Motor neuron (in vitro differentiated cells): ENCODE results near the gene RTP2. TPM values are rescaled to one million over a fixed set of nuclear protein-coding genes. Genes with fewer than 3 reads are reported as not detected.

ENCODE experiments used
- ATAC-seq, 8 experiments: fragments of 200-7000 bp; cut with Tn5 transposase; replicated peaks in 6 of 8; 2 replicates each; pipeline ENCODE4 v1.8.0; 2021; ENCODE audit warnings: mild to moderate bottlenecking in 8 of 8, moderate library complexity in 8 of 8
- H3K27ac ChIP-seq, 2 donors: fragments of 250-450 bp; sonication (Bioruptor Pico); 2 replicates each; pipeline ENCODE4 v1.9.0; 2021; ENCODE audit warnings: antibody characterized with exemption in 2 of 2, mild to moderate bottlenecking in 2 of 2, moderate library complexity in 1 of 2
- H3K4me1 ChIP-seq, 2 donors: fragments of 250-450 bp; sonication (Bioruptor Pico); replicated peaks in 1 of 2; 2 replicates each; pipeline ENCODE4 v1.6.1; 2021; ENCODE audit warnings: antibody characterized with exemption in 2 of 2, mild to moderate bottlenecking in 2 of 2, moderate library complexity in 1 of 2
- H3K4me3 ChIP-seq, 5 donors: fragments of 250-450 bp; sonication (Bioruptor Pico); 2 replicates each; pipeline ENCODE4 v1.9.0; 2021; ENCODE audit warnings: antibody characterized with exemption in 5 of 5, mild to moderate bottlenecking in 5 of 5, moderate library complexity in 4 of 5
- WGBS, 10 experiments: fragments of 450-650 bp; shearing (Covaris generic); methylation state at CpG; one replicate each; pipeline ENCODE4 v1.0.0; 2022; 5-methylcytosine and 5-hydroxymethylcytosine counted together
- in situ Hi-C, 9 experiments: fragments of 400-800 bp; cut with MboI; loops; one replicate each; pipeline ENCODE4 v1.15.0; 2021; ENCODE audit warnings: low sequenced_read_pairs in 9 of 9, low pct_unique_long_range_greater_than_20kb in 2 of 9; ENCODE audit not compliant: unreplicated experiment in 9 of 9
- total RNA-seq, 8 experiments: library from RNA; unstranded; fragments of 300-600 nt; gene quantifications; 2 replicates each; pipeline versions ENCODE4 v1.2.3 to v1.2.4, GENCODE V29; 2022

Gene RTP2
- total RNA-seq, 8 experiments from 2014 or later = 0.33 TPM; not detected in 7

DNA sequence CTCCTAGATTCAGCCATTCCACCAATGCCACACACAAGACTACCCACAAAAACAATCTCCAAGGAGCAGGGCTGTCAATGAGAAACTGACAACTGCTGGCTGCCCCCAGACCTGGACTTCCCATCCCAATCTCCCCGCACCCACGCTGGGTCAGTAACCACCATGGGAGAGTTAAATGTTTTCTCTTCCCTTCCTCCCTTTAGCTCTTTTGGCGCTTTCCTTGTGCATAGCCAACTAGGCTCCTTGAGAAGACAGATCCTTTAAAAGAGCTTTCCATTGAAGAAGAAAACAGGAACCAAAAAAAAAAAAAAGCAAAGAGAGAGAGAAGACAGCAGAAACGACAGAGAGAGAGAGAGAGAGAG is 34.6 kb upstream of the RTP2 start:
- Histone ChIP-seq H3K27ac (no peak overlapping the region), H3K4me3 (peak overlapping the region in 1 of 5 donors; percentile 47), H3K4me1 (peaks cover 3 to 6% of the 10 kb centered on the region in 2 donors)
- in situ Hi-C loops = loop anchor here (10.0 to 25.0 kb wide), 7 partner anchors 425 to 1500 kb away; partner anchors contain the start of genes LPP (in 1 of the 9) and TPRG1 (in 1 of the 9)
- no peak for ATAC-seq
- 0 to 84% (median 48%) methylated on average over 1 to 4 of the region's 4 CpGs for WGBS, 10 experiments

DNA sequence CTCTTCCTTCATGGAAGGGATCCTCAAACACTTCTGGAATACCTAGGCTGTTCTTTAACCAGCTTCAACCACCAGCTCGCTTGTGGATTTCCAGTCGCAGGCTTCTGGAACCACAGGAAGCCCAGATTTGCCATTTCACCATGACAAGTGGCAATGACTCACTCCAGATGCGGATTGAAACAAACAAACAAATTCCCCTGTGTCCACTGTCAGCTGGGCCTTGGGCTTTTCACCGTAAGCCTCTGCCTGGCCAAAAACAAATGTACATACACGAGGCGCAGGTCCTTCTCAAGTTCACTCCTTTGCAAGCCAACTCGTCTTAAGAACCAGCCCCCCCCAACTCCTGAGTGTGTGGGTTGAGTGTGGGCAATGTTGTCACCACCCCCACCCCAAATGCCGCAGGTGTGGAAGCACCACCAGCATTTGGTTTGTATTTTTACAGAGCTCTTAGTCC is 34.1 kb upstream of the RTP2 start:
- peaks cover 3 to 6% of the 10 kb centered on the region in 2 donors for H3K4me1 ChIP-seq
- in situ Hi-C loops = loop anchor here (10.0 to 25.0 kb wide), 7 partner anchors 426 to 1501 kb away; partner anchors contain the start of genes LPP (in 1 of the 9) and TPRG1 (in 1 of the 9)
- ATAC-seq = no peak
- no peak overlapping the region for H3K27ac ChIP-seq
- H3K4me3 ChIP-seq = no peak overlapping the region
- WGBS, 10 experiments = 42 to 100% (median 80%) methylated on average over 1 to 3 of the region's 8 CpGs; no CpG with 5 or more reads in 1 of the 10 experiments

DNA sequence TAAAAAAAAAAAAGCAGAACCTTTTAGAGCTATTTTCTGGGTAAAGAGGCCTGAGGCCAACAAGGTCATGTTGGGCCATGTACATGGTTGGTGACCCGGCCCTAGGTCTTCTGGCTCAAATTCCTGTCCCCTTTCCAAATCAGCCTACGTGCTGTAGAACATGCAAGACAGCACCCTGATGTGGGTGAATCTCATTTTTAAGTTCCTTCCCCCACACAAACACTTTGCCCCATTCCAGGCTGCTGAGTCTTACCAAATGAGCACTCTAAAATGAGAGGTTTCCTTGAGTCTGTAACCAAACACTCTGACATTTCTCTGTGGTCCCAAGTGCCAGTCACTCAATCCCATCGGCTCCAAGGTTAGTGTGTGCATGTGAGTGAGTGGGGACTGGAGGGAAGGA is 33.5 kb upstream of the RTP2 start:
- in situ Hi-C loops = loop anchor here (10.0 to 25.0 kb wide), 7 partner anchors 426 to 1501 kb away; partner anchors contain the start of genes LPP (in 1 of the 9) and TPRG1 (in 1 of the 9)
- ATAC-seq = no peak

DNA sequence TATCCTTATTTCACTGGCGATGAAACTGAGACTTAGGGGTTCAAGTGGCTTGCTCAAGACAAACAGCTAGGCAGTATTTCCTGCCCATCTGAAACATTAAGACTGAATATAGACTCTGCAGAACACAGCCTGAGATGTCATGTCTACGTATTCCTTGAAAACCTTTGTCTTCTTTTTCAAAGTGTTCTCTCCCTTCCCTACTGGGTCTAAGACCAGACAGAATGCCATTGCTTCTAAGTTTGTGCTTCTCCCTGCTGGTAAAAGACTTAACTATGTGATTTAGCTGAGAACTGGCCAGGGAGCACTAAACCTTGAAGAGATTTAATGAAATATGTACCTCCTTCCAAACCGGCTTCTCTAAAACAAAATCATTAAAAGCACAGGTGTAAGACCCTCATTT is 33.0 kb upstream of the RTP2 start:
- in situ Hi-C loops = loop anchor here (10.0 to 25.0 kb wide), 7 partner anchors 427 to 1502 kb away; partner anchors contain the start of genes LPP (in 1 of the 9) and TPRG1 (in 1 of the 9)
- ATAC-seq = no peak
- no peak overlapping the region for H3K27ac ChIP-seq

More for the DNA sequence above, 33.5 kb upstream of the RTP2 start:
- Histone ChIP-seq H3K4me3 (no peak overlapping the region), H3K4me1 (peaks cover 3 to 6% of the 10 kb centered on the region in 2 donors), H3K27ac (no peak overlapping the region)
- 67 to 100% (median 90%) methylated on average over 1 to 3 of the region's 3 CpGs; no CpG with 5 or more reads in 4 of the 10 experiments for WGBS, 10 experiments

DNA sequence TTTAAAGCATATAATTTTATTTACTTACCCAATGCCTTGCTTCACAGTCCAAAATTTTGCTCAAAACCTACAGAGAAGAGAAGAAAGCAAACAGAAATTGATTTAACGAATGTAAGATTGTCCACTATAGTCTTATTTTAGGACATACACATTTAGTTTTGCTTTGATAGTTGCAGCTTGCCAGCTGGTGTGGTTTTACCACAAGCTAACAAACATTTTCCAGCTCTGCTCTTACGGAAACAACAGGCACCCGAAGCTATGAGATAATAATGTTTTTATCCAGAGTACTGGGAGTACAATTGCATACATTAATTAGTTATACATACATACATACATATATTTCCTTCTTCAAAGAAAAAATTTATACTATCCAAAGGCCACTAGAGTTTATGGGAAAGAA is 32.5 kb upstream of the RTP2 start:
- ATAC-seq = no peak
- 59 to 100% (median 93%) methylated on average over 1 to 3 of the region's 3 CpGs; no CpG with 5 or more reads in 1 of the 10 experiments for WGBS, 10 experiments
- no peak overlapping the region for H3K4me3 ChIP-seq
- H3K4me1 ChIP-seq = peaks cover 0 to 3% of the 10 kb centered on the region in 2 donors
- in situ Hi-C loops = loop anchor here (10.0 to 25.0 kb wide), 7 partner anchors 427 to 1502 kb away; partner anchors contain the start of genes LPP (in 1 of the 9) and TPRG1 (in 1 of the 9)
- H3K27ac ChIP-seq = no peak overlapping the region

More for the DNA sequence above, 33.0 kb upstream of the RTP2 start:
- H3K4me3 ChIP-seq = no peak overlapping the region
- H3K4me1 ChIP-seq = peaks cover 2 to 3% of the 10 kb centered on the region in 2 donors
- 79 to 100% (median 94%) methylated on average over 2 to 3 of the region's 3 CpGs for WGBS, 10 experiments

DNA sequence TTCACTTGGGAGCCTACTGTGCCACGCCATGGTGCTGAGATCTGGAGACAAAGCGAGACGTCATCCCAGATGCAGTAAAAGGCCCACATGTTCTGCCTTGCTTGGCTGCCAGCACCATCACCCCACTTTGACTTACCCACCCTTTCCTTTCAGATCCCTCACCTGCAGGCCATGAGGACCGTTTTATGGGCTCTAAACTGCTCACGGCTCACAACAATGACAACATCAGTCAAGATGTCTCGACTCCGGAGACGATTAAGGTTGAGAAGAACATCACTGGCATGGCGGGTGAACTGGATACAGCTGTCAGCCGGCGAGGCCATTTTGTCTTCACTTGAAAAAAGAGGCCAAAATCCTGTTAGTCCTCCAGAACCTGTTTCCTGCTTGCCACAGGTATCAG is 31.0 kb upstream of the RTP2 start:
- 87 to 100% (median 93%) methylated on average over 1 to 11 of the region's 11 CpGs; no CpG with 5 or more reads in 1 of the 10 experiments for WGBS, 10 experiments
- Histone ChIP-seq H3K27ac (no peak overlapping the region), H3K4me3 (no peak overlapping the region), H3K4me1 (peaks cover 0 to 3% of the 10 kb centered on the region in 2 donors)
- in situ Hi-C loops = loop anchor here (10.0 to 25.0 kb wide), 7 partner anchors 429 to 1504 kb away; partner anchors contain the start of genes LPP (in 1 of the 9) and TPRG1 (in 1 of the 9)
- ATAC-seq = no peak

DNA sequence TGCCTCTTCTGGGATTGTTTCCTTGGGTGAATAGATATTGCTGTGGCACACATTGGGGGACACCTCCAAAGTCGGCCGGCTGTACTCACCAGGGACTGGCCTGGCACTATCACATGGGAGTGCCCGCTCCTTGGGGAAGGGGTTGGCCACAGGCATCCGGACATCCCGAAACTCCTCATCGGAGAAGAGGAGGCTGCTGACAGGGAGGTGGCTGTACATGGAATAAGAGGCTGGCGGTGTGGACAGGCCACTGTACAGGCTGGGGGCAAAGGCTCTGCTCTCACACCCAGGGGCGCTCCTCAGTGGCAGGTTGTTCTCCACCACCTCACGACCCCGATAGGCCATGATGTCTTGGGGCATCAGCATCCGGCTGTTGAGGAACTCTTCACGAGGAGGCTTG is 27.2 kb upstream of the RTP2 start:
- in situ Hi-C loops = loop anchor here in 8 of 9 experiments (25.0 kb wide), 5 partner anchors 433 to 1508 kb away; partner anchors contain the start of genes LPP (in 1 of the 8) and TPRG1 (in 1 of the 8)
- no peak overlapping the region for H3K27ac ChIP-seq
- no peak for ATAC-seq
- no peaks in the 10 kb centered on the region for H3K4me1 ChIP-seq
- H3K4me3 ChIP-seq = no peak overlapping the region
- 87 to 100% (median 92%) methylated on average over 1 to 10 of the region's 12 CpGs; no CpG with 5 or more reads in 2 of the 10 experiments for WGBS, 10 experiments

DNA sequence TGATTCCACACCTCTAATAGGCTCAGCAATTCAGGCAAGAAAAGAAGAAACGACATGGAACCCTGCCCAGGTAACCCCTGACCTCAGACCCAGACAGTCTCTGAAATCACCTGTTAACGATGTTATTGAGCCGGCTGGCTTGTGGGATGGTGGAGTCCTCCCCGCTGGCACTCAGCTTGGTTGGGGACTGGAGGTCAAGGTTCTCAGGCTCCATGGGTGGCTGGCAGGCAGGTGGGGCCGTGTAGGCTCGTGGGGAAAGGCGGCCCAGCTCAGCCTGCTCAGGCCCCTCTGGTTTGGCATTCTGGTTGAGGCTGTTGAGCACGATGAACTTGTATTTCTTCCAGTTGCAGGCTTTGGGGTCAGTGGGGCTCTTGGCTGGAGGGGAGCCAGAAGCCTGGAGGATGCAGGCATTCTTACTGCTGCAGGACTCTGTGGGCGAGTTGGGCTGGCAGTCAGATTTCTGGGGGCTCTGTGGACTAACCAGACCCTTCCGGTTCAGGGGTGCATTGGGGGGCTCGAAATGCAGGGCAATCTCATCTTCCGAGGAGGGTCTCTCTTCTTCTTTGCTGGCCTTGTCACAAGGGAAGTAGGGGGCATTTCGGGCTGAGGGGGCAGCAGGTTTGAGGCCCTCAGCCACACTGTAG is 26.7 kb upstream of the RTP2 start:
- H3K27ac ChIP-seq = no peak overlapping the region
- in situ Hi-C loops = loop anchor here in 8 of 9 experiments (25.0 kb wide), 5 partner anchors 433 to 1508 kb away; partner anchors contain the start of genes LPP (in 1 of the 8) and TPRG1 (in 1 of the 8)
- 75 to 100% (median 82%) methylated on average over 2 to 9 of the region's 13 CpGs; no CpG with 5 or more reads in 5 of the 10 experiments for WGBS, 10 experiments
- H3K4me1 ChIP-seq = no peaks in the 10 kb centered on the region
- no peak overlapping the region for H3K4me3 ChIP-seq
- ATAC-seq = no peak

DNA sequence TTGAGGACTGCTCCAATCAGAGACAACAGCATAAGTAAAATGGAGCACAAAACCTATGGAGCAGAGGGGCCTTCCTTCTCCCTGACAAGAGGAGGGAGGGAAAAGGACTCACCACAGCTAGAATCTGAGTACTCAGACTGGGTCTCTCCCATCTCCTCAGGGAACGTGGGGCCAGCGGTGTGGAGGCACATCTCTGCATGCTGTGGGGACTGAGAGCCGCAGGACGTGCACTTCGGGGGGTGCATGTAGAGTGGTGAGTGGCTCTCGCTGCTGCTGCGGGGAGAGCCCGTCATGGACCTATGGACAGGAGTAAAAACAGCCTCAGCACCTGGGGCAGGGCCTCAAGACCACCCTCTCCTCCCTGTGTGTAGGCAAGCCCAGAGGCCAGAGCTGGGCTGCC is 25.9 kb upstream of the RTP2 start:
- 50 to 100% (median 92%) methylated on average over 2 to 7 of the region's 8 CpGs; no CpG with 5 or more reads in 6 of the 10 experiments for WGBS, 10 experiments
- H3K27ac ChIP-seq = no peak overlapping the region
- H3K4me1 ChIP-seq = no peaks in the 10 kb centered on the region
- ATAC-seq = no peak
- H3K4me3 ChIP-seq = no peak overlapping the region
- in situ Hi-C loops = loop anchor here in 8 of 9 experiments (25.0 kb wide), 5 partner anchors 434 to 1509 kb away; partner anchors contain the start of genes LPP (in 1 of the 8) and TPRG1 (in 1 of the 8)

DNA sequence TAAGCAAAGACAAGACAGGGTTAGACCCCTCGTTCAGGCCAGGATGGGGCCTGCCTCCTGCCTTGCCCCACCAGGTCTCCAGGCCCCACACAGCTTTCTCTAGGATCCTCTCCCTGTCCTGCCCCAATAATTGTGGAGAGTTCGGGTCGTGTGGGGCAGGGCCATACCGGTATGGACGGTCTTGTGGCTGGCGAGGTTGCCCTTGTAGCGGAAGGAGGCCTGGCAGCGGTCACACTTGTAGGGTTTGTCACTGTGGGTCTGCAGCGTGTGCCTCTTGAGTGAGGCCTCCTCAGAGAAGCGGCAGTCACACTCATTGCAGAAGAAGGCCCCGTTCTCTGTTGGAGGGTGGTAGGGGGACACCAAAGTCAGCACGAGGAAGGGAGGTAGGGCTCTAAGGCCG is 24.2 kb upstream of the RTP2 start:
- in situ Hi-C loops = loop anchor here in 8 of 9 experiments (25.0 kb wide), 5 partner anchors 436 to 1511 kb away; partner anchors contain the start of genes LPP (in 1 of the 8) and TPRG1 (in 1 of the 8)
- H3K4me3 ChIP-seq = no peak overlapping the region
- 60 to 100% (median 80%) methylated on average over 1 to 2 of the region's 13 CpGs; no CpG with 5 or more reads in 5 of the 10 experiments for WGBS, 10 experiments

DNA sequence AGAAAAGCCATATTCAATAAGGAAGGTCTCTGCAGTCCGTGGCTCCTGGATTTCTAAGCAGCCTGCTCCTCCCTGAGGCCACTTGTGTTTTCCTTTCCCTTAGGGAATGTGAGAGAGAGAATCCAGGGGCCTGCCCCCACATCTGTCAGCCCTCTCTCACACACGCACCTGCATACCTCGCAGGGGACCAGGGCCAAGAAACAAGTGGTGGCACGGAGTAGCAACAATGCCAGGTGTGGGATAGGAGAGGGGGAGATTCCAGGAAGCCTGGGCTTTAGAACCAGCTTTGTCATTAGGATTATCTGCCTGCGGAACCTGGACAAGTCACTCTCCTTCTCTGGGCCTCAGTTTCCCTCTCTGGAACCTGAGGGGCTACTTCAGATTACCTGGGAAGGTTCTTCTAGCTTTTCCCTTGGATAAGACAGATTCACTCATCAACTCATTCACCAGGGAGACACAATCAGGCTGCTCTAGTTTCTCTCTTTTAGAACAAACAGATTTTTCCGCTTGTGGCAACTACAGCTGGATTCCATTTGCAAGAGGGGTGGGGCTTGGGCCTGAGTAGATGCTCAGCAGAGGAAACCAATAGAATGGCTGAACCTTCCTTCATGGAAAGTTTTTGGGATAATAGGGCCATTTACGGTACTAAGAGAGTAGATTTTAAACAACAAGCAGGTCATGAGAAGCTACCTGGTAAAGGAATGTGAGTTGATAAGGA is 23.5 kb upstream of the RTP2 start:
- in situ Hi-C loops = loop anchor here in 8 of 9 experiments (25.0 kb wide), 5 partner anchors 436 to 1511 kb away; partner anchors contain the start of genes LPP (in 1 of the 8) and TPRG1 (in 1 of the 8)
- H3K4me3 ChIP-seq = no peak overlapping the region
- H3K27ac ChIP-seq = no peak overlapping the region
- 14 to 100% (median 85%) methylated on average over 1 to 5 of the region's 7 CpGs; no CpG with 5 or more reads in 1 of the 10 experiments for WGBS, 10 experiments
- ATAC-seq = peak in 1 of 8 experiments; percentile 31
- no peaks in the 10 kb centered on the region for H3K4me1 ChIP-seq

More for the DNA sequence above, 24.2 kb upstream of the RTP2 start:
- no peak for ATAC-seq
- H3K4me1 ChIP-seq = no peaks in the 10 kb centered on the region
- no peak overlapping the region for H3K27ac ChIP-seq

DNA sequence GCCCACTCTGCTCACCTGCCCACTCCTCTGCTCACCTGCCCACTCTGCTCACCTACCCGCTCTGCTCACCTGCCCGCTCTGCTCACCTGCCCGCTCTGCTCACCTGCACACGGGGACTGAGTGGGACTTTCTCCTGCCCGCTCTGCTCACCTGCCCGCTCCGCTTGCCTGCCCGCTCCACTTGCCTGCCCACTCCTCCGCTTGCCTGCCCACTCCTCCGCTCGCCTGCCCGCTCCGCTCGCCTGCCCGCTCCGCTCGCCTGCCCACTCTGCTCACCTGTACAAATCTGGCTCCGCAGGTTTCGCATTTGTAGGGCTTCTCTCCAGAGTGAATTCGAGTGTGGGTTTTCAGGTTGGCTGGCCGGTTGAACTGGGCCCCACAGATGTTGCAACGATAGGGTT is 22.9 kb upstream of the RTP2 start:
- no peak for ATAC-seq
- Histone ChIP-seq H3K4me1 (no peaks in the 10 kb centered on the region), H3K4me3 (no peak overlapping the region), H3K27ac (no peak overlapping the region)
- WGBS, 10 experiments = 90 to 100% (median 90%) methylated on average over 1 to 16 of the region's 22 CpGs; no CpG with 5 or more reads in 5 of the 10 experiments
- in situ Hi-C loops = loop anchor here in 8 of 9 experiments (25.0 kb wide), 5 partner anchors 437 to 1512 kb away; partner anchors contain the start of genes LPP (in 1 of the 8) and TPRG1 (in 1 of the 8)
